Gastroesophageal sphincter (tissue), 3 donors: ENCODE measurements around the gene PBRM1.

Experiments
- POLR2A ChIP-seq, 2 donors: fragments of 450-650 bp; IDR thresholded peaks; one replicate each; pipeline ENCODE4 v1.6.1; 2017; ENCODE audit warnings: antibody characterized with exemption in 2 of 2, mild to moderate bottlenecking in 2 of 2, moderate library complexity in 1 of 2
- POLR2AphosphoS5 ChIP-seq: sonication (generic); formaldehyde crosslinking; IDR thresholded peaks from one replicate; pipeline ENCODE4 v1.6.1; 2017; ENCODE audit warnings: antibody characterized with exemption
- TF ChIP-seq, protein P1 (sequence below), 4 experiments: fragments of 200-600 bp in 2 of 4; fragments of 450-650 bp in 2 of 4; sonication (generic) in 1 of 4; IDR thresholded peaks; one replicate each; pipeline ENCODE4 v1.5.1; 2017 to 2019; ENCODE audit warnings: antibody characterized with exemption in 4 of 4, mild to moderate bottlenecking in 2 of 4, moderate library complexity in 2 of 4

DNA sequence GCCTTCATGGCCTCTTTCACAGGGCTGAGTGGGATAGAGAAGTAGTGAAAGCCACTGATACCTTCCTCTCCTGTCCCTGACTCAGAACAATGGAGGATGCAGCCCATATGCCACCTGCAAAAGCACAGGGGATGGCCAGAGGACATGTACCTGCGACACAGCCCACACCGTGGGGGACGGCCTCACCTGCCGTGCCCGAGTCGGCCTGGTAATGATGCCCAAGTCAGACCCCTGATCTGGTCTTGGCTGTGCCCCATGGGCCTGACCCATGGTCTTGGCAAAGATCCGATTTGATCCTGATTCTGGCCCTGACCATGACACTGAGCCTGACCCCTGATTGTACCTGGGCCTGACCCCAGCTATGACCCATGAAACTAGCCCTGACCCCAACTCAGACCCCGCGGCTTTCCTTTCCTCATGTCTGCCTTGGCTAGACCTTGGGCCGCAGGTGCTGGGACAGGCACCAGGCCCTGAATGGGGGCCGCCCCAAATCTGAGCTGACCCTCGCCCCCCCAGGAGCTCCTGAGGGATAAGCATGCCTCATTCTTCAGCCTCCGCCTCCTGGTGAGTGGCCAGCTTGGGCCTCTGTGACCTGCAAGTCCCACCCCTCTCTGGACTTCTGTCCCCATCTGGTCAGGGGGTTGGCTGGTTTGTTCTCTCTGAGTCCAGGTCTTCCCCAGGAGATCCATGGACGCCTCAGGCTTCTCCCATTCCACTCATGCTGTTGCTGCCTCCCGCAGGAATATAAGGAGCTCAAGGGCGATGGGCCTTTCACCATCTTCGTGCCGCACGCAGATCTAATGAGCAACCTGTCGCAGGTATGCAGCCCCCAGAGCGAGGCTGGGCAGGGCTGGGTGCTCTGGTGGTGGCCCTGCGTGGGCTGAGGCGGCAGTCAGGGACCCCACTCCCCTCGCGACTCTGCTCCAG, 167.7 kb downstream of the PBRM1 start:
- TF ChIP-seq, protein P1, sequence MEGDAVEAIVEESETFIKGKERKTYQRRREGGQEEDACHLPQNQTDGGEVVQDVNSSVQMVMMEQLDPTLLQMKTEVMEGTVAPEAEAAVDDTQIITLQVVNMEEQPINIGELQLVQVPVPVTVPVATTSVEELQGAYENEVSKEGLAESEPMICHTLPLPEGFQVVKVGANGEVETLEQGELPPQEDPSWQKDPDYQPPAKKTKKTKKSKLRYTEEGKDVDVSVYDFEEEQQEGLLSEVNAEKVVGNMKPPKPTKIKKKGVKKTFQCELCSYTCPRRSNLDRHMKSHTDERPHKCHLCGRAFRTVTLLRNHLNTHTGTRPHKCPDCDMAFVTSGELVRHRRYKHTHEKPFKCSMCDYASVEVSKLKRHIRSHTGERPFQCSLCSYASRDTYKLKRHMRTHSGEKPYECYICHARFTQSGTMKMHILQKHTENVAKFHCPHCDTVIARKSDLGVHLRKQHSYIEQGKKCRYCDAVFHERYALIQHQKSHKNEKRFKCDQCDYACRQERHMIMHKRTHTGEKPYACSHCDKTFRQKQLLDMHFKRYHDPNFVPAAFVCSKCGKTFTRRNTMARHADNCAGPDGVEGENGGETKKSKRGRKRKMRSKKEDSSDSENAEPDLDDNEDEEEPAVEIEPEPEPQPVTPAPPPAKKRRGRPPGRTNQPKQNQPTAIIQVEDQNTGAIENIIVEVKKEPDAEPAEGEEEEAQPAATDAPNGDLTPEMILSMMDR (IDR thresholded peaks at IDR 0.05) = no peak
- no peak for TF ChIP-seq POLR2A (IDR thresholded peaks at IDR 0.05)
- TF ChIP-seq POLR2AphosphoS5 = no peak
